LHCN-M2 (cell line): ENCODE results near the gene RPLP2. TPM values are rescaled to one million over a fixed set of nuclear protein-coding genes. Genes with fewer than 3 reads are reported as not detected.

Experiments
- DNase-seq: peaks from one replicate; pipeline ENCODE4 v3.0.0-alpha.2; 2012; ENCODE audit warnings: low read depth
- total RNA-seq: library from RNA; depleted of rRNA; stranded (reverse); fragments of >200 nt; gene quantifications from 2 replicates; pipeline ENCODE4 v1.2.3, GENCODE V29; 2014

The RPLP2 gene
- total RNA-seq, 1 experiment from 2014 or later: 495 TPM

GRCh38 chr11:834371-835316 is 24.9 kb downstream of the RPLP2 start:
- DNase-seq: peak; percentile 92

- DNase-seq: no peak
Observed at GRCh38 chr11:836274-836673, 26.5 kb downstream of the RPLP2 start.

- DNase-seq: no peak
Observed at GRCh38 chr11:836700-837099, 26.9 kb downstream of the RPLP2 start.

GRCh38 chr11:837189-837989 is 27.6 kb downstream of the RPLP2 start:
- DNase-seq: no peak

- no peak for DNase-seq
Observed at GRCh38 chr11:837990-838307, 28.2 kb downstream of the RPLP2 start.

GRCh38 chr11:838441-839279 is 28.9 kb downstream of the RPLP2 start:
- peak; percentile 76 for DNase-seq

- no peak for DNase-seq
Observed at GRCh38 chr11:839280-839623, 29.5 kb downstream of the RPLP2 start.

GRCh38 chr11:839875-840617 is 30.3 kb downstream of the RPLP2 start:
- peak; percentile 55 for DNase-seq

- no peak for DNase-seq
Observed at GRCh38 chr11:841981-842369, 32.2 kb downstream of the RPLP2 start.

- DNase-seq: peak; percentile 86
Observed at GRCh38 chr11:842370-843002, 32.7 kb downstream of the RPLP2 start, which contains the start of the genes POLR2L and TSPAN4. Gene POLR2L (minus strand): TSS chr11:842529. CDS start chr11:842508, 21 bp downstream. Gene TSPAN4 (plus strand): TSS chr11:842852. CDS start chr11:850305, 7,453 bp downstream.

GRCh38 chr11:843086-843734 is 33.4 kb downstream of the RPLP2 start:
- no peak for DNase-seq

- peak; percentile 91 for DNase-seq
Observed at GRCh38 chr11:843818-844692, 34.3 kb downstream of the RPLP2 start.

- peak; percentile 81 for DNase-seq
Observed at GRCh38 chr11:844693-845644, 35.2 kb downstream of the RPLP2 start.

GRCh38 chr11:845872-846495 is 36.2 kb downstream of the RPLP2 start:
- no peak for DNase-seq

GRCh38 chr11:846496-847098 is 36.8 kb downstream of the RPLP2 start:
- DNase-seq: no peak

- no peak for DNase-seq
Observed at GRCh38 chr11:847876-848275, 38.1 kb downstream of the RPLP2 start.
